Gastrocnemius medialis (tissue), 4 donors: Measurements from ENCODE around the gene ZNF32. TPM values are rescaled to one million over a fixed set of nuclear protein-coding genes. Genes with fewer than 3 reads are reported as not detected.

Experiments
- ATAC-seq, 2 donors: fragments of 150-250 bp; one replicate each; pipeline ENCODE4 v1.9.1; 2016
- DNase-seq, 2 donors: peaks; one replicate each; pipeline ENCODE4 v3.0.0-alpha.2; 2019
- H3K27ac ChIP-seq, 4 donors: fragments of 200-600 bp; sonication (generic); 1 replicate in 1 of 4; 2 replicates in 3 of 4; pipeline ENCODE4 v1.5.1; 2016 to 2018; ENCODE audit warnings: mild to moderate bottlenecking in 2 of 4, moderate library complexity in 1 of 4
- H3K27me3 ChIP-seq, 3 donors: fragments of 200-600 bp; sonication (generic) in 2 of 3; 1 replicate in 1 of 3; 2 replicates in 2 of 3; pipeline versions ENCODE4 v1.5.1 to v1.6.0; 2016 to 2019; ENCODE audit warnings: mild to moderate bottlenecking in 1 of 3, moderate library complexity in 1 of 3
- H3K36me3 ChIP-seq, 2 donors: fragments of 200-600 bp; sonication (generic) in 1 of 2; one replicate each; pipeline ENCODE4 v1.5.1; 2017 to 2018
- H3K4me1 ChIP-seq, 2 donors: fragments of 200-600 bp; sonication (generic) in 1 of 2; one replicate each; pipeline ENCODE4 v1.5.1; 2016 to 2017; ENCODE audit warnings: mild to moderate bottlenecking in 2 of 2
- H3K4me3 ChIP-seq, 4 donors: fragments of 200-600 bp; sonication (generic) in 3 of 4; 1 replicate in 1 of 4; 2 replicates in 3 of 4; pipeline ENCODE4 v1.5.1; 2016 to 2019; ENCODE audit warnings: mild to moderate bottlenecking in 2 of 4
- H3K9me3 ChIP-seq, 3 donors: fragments of 200-600 bp; sonication (generic) in 2 of 3; 1 replicate in 1 of 3; 2 replicates in 2 of 3; pipeline ENCODE4 v1.5.1; 2016 to 2019
- CTCF ChIP-seq, 5 experiments: fragments of 450-650 bp in 3 of 5; fragments of 200-600 bp in 2 of 5; sonication (generic) in 2 of 5; IDR thresholded peaks in 4 of 5; conservative IDR thresholded peaks in 1 of 5; 1 replicate in 4 of 5; 2 replicates in 1 of 5; pipeline ENCODE4 v1.5.1; 2016 to 2019; ENCODE audit warnings: antibody characterized with exemption in 5 of 5, mild to moderate bottlenecking in 3 of 5, moderate library complexity in 3 of 5
- POLR2A ChIP-seq, 2 donors: fragments of 450-650 bp; IDR thresholded peaks; one replicate each; pipeline ENCODE4 v1.6.1; 2017; ENCODE audit warnings: antibody characterized with exemption in 2 of 2, mild to moderate bottlenecking in 2 of 2, moderate library complexity in 2 of 2
- in situ Hi-C, 4 donors: fragments of 200-750 bp; cut with MboI; loops; one replicate each; pipeline versions ENCODE4 v1.15.0 to v1.8.0; 2017; ENCODE audit warnings: low sequenced_read_pairs in 4 of 4
- intact Hi-C: fragments of 100-400 bp; cut with DNase I; formaldehyde crosslinking; loops from one replicate; pipeline ENCODE4 v1.15.1; 2023; ENCODE audit warnings: low total_unique reads
- total RNA-seq, 4 donors: library from RNA; depleted of rRNA; stranded (reverse); fragments of >200 nt; gene quantifications; one replicate each; pipeline versions ENCODE4 v1.1.0 to v1.2.3, GENCODE V29; 2016

Gene ZNF32
- total RNA-seq, 4 donors from 2014 or later = 38.1 to 65.5 (median 61.5) TPM

- intact Hi-C loops (no loop called here), in situ Hi-C loops (no loop called here)
- Histone ChIP-seq H3K9me3 (no peaks in the 10 kb centered on the region), H3K36me3 (no peaks in the 10 kb centered on the region), H3K27me3 (no peaks in the 10 kb centered on the region), H3K4me1 (no peaks in the 10 kb centered on the region), H3K27ac (no peak overlapping the region), H3K4me3 (peak overlapping the region in 1 of 4 donors; percentile 19)
- ATAC-seq (no peak), DNase-seq (no peak)
- TF ChIP-seq POLR2A (IDR thresholded peaks at IDR 0.05) = no peak
- no peak for TF ChIP-seq CTCF (IDR thresholded peaks at IDR 0.05 in 4 of 5, conservative IDR thresholded peaks at IDR 0.05 in 1 of 5)
Measured at GRCh38 chr10:43595739-43596298, 52.9 kb downstream of the ZNF32 start.

DNA sequence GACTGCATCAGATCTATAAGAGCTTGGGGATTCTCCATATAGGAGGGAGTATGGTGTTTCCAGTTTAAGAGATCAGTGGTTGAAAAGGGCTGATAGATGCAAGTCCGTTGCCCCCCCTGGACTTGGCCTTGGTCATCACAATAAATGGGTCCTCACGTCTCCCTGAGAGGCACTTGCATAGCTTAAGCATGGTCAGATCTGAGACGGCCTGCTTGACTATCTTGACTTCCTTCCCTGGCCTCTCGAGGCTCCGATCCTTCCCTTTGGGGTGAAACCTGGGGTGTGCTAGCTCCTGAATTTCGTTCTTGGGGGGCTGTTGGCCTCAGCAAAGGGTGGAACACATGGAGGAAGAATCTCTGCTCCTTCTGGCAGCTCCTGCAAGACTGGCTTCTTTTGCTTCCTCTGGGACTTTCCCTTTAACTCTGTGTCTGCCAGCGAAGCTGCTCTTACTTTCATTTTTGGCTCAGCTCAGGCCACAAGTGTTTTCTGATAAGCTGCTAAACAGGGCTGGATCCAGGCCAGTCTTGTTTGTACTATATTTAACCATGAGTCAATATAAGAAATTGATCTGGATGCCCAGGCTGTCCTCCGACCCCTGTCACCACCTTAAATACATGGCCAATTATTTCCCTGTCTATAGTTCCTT, 53.6 kb downstream of the ZNF32 start:
- Histone ChIP-seq H3K9me3 (no peaks in the 10 kb centered on the region), H3K4me3 (peak overlapping the region; percentile 19 to 23 (median 22)), H3K27ac (no peak overlapping the region), H3K36me3 (no peaks in the 10 kb centered on the region), H3K27me3 (no peaks in the 10 kb centered on the region), H3K4me1 (no peaks in the 10 kb centered on the region)
- intact Hi-C loops = no loop called here
- ATAC-seq (no peak), DNase-seq (no peak)
- TF ChIP-seq POLR2A (IDR thresholded peaks at IDR 0.05) = no peak
- TF ChIP-seq CTCF (IDR thresholded peaks at IDR 0.05 in 4 of 5, conservative IDR thresholded peaks at IDR 0.05 in 1 of 5) = no peak
- in situ Hi-C loops = no loop called here

Other genes starting within 250 kb of the ZNF32 start
- 100 to 1,000 TPM in 1 of 4 donors, 10 to 100 TPM in 3; 69.2 to 111 (median 90.6) TPM for gene HNRNPF, start 239.7 kb downstream of the ZNF32 start, total RNA-seq
- 1 to 10 TPM in 3 of 4 donors, under 1 TPM in 1; 0.80 to 2.4 (median 1.7) TPM for gene ZNF487, start 211.8 kb downstream of the ZNF32 start, total RNA-seq
- 1 to 10 TPM; 2.0 to 4.3 (median 3.2) TPM for gene ZNF239, start 74.3 kb downstream of the ZNF32 start, total RNA-seq
- gene ZNF485, start 42.4 kb downstream of the ZNF32 start, total RNA-seq = 1 to 10 TPM; 2.6 to 3.7 (median 2.9) TPM